GM13977 (cell line): ENCODE results near the gene WNT9B.
A peak's percentile ranks its signal among the peaks of the same experiment; 100 is the strongest.
"Not testable (repeated sequence)": the region's sequence is repeated elsewhere in the genome, so short reads cannot be mapped to it uniquely, and the experiment has no call there.

Source experiments
- DNase-seq: peaks from one replicate; pipeline ENCODE4 v3.0.0; 2012; ENCODE audit warnings: low spot score
- in situ Hi-C: fragments of 300-500 bp; cut with MboI; formaldehyde crosslinking; loops from one replicate; pipeline ENCODE4 v1.12.0; 2022; ENCODE audit warnings: low sequenced_read_pairs, low pct_unique_long_range_greater_than_20kb, mixed read lengths, inconsistent platforms; ENCODE audit not compliant: unreplicated experiment
- TF ChIP-seq, protein P1 (sequence below): IDR thresholded peaks from 2 replicates; pipeline ENCODE4 v1.5.1; 2012; ENCODE audit warnings: mild to moderate bottlenecking, control low read depth; ENCODE audit not compliant: insufficient read depth; ENCODE audit errors: extremely low read depth, missing control alignments

The WNT9B gene

DNA sequence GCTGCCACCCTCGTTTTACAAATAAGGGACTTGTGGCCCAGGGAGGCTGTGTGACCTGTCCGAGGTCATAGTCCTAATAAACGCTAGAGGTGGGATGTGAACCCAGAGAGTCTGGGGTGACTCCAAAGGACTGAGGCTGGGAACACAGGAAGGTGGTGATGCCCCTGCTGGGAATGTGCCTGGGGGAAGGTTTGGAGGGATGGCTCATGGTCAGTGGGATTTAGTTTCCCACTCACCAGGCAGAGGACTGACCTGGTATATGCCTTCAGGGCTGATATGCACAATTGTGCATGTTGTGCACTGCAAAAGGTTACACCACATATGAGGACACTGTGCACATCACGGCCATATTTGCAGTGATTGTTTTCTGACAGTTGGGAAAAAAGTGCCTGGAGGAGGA, 13.9 kb upstream of the WNT9B start:
- no peak for DNase-seq
- in situ Hi-C loops: no loop called here
- TF ChIP-seq, protein P1, sequence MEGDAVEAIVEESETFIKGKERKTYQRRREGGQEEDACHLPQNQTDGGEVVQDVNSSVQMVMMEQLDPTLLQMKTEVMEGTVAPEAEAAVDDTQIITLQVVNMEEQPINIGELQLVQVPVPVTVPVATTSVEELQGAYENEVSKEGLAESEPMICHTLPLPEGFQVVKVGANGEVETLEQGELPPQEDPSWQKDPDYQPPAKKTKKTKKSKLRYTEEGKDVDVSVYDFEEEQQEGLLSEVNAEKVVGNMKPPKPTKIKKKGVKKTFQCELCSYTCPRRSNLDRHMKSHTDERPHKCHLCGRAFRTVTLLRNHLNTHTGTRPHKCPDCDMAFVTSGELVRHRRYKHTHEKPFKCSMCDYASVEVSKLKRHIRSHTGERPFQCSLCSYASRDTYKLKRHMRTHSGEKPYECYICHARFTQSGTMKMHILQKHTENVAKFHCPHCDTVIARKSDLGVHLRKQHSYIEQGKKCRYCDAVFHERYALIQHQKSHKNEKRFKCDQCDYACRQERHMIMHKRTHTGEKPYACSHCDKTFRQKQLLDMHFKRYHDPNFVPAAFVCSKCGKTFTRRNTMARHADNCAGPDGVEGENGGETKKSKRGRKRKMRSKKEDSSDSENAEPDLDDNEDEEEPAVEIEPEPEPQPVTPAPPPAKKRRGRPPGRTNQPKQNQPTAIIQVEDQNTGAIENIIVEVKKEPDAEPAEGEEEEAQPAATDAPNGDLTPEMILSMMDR: no peak

DNA sequence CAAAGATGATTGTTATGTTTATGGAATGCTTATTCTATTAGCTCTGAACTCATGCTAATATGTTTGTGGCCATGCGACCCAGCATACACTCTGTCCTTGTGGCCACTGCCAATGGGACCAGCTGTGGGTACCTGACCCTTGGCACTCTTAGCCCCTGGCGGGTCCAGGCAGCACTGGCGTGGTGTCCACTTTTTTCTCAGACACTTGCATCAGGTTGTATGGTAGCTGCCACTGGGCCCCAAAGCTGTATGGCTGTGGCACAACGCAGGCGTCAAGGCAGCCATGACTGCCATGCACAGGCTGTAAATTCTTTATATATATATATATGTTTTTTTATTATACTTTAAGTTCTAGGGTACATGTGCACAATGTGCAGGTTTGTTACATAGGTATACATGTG, 12.2 kb upstream of the WNT9B start:
- TF ChIP-seq, protein P1: no peak
- in situ Hi-C loops: no loop called here

DNA sequence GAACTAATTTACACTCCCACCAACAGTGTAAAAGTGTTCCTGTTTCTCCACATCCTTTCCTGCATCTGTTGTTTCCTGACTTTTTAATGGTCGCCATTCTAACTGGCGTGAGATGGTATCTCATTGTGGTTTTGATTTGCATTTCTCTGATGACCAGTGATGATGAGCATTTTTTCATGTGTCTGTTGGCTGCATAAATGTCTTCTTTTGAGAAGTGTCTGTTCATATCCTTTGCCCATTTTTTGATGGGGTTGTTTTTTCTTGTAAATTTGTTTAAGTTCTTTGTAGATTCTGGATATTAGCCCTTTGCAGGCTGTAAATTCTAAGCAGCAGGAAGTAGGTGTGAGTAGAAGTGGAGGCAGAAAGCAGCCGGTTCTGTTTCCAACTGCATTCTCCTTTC, 10.8 kb upstream of the WNT9B start:
- DNase-seq, in situ Hi-C loops: not testable (repeated sequence)

More for the DNA sequence above, 12.2 kb upstream of the WNT9B start:
- no peak for DNase-seq

DNA sequence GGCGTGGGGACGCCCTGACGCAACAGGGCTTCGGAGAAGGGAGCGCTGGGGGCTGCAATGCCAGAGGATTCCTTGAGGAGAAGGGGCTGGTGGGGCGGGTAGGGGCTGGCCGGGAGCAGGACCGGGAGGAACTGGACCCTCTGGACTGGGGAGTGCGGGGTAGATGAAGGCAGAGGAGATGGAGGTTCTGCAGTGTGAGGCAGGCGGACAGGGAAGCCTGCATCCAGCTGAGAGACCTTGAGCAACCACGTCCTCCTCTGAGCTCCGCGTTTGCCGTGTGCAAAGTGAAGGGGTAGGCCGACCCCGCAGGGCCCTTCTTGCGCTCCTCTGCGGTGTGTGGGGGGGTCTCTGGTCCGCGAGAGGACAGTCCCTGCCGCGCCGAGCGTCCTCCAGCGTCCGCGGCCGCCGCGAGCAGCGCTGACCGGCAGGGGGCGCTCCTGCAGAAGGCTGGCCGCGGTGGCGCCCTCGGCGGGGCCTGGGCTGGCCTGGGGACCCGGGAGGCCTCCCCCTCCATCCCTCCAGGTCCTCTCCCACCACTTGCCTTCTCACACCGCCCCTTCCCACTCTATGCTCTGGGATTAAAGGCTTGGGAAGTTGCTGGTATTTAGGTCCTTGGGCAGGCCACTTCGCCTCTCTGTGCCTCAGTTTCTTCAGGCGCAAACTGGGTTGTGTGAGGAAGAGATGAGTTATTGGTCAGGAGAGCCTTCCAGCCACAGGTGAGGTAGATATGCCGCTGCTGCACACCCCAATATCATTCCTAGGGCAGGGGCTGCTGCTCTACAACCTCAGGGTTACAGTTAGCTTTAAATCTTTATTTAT, 9.6 kb upstream of the WNT9B start:
- TF ChIP-seq, protein P1: peak; percentile 74
- in situ Hi-C loops: no loop called here
- DNase-seq: peak; percentile 65

DNA sequence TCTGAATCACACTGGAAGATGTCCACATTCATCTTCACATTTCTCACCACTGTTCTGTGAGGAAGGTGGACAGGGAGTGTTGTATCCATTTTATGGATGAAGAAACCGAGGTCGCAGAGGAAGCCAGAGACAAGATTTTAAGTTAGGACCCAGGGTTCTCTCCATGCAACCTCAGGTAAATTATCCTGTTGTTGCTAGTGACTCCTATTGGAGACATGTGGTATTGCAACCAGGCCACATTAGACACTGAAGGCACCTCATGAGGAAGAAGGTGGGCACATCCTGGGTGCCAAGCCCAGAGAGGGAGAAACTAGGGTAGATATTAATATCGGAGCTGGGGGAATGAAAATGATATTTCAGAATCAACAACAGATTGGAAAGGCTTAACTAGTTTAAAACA, 8.5 kb upstream of the WNT9B start:
- in situ Hi-C loops: no loop called here
- TF ChIP-seq, protein P1: peak; percentile 44
- no peak for DNase-seq

DNA sequence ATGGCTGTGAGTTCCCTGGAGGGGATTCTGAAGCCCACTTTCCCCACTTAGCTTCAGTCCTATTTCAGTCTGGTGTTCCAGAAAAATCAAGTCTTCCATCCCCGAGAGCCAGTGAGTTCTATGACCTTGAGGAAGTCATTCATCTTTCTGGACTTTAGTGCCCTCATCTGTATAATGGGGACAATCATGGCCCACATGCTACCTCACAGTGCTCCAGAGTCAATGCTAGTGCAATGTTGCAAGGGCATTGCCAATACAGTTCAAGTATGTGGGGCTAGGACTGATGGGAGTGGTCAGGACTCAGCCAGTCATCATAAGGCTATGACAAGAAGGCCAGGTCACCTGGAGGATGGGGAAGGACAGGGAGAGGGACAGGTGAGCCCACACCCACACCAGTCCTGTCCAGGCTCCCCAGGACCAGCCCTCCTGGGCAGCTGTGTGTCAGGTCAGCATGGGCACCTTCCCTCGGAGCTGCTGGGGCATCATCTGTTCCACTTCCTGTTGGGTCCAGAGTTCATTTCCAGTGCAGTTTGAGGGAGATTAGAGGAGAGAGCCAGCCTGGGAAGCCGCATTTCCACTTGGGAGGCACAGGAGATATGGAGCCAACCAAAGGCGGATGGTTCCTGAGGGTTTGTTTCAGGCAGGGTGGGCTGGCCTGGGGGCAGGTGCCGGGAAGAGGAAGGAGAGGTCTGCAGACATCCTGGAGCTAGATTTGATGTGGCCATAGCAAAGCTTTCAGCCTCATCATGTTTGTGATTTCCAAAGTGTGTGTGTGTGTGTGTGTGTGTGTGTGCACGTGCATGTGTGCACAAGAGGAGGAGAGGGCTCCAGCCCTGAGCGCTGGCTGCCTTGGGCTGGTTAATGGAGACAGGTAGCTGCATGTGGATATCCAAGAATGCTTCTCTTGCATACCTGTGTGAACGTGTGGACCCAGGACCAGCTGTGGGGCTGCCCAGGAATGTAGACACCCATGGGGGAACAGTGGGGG, 3.9 kb upstream of the WNT9B start:
- DNase-seq: no peak
- in situ Hi-C loops: no loop called here
- TF ChIP-seq, protein P1: no peak
